Natural killer cell treated with Interleukin-12 subunit alpha and Interleukin-12 subunit beta and Interleukin-15 and Interleukin-18, amount 100 ng/mL, for 72 hours (primary cell): ENCODE results near the gene RFESD. TPM values are rescaled to one million over a fixed set of nuclear protein-coding genes. Genes with fewer than 3 reads are reported as not detected.
"Not testable (repeated sequence)": the region's sequence is repeated elsewhere in the genome, so short reads cannot be mapped to it uniquely, and the experiment has no call there.

ENCODE experiments used
- ATAC-seq, 2 donors: fragments of 150-1000 bp; cut with Tn5 transposase in 1 of 2; sonication (Bioruptor Pico), chemical (Tn5 transposase) in 1 of 2; 2 replicates each; pipeline ENCODE4 v1.10.0; 2021
- DNase-seq: peaks from one replicate; pipeline ENCODE4 v3.0.0; 2022; ENCODE audit warnings: low spot score
- H3K27ac Mint-ChIP-seq, 2 donors: 1 replicate in 1 of 2; 2 replicates in 1 of 2; pipeline ENCODE4 v1.8.0; 2022; ENCODE audit warnings: mixed read lengths in 2 of 2, mild to moderate bottlenecking in 1 of 2, moderate library complexity in 1 of 2
- H3K27me3 Mint-ChIP-seq, 2 donors: 1 replicate in 1 of 2; 2 replicates in 1 of 2; pipeline ENCODE4 v1.8.0; 2022; ENCODE audit warnings: mixed read lengths in 2 of 2
- H3K36me3 Mint-ChIP-seq: one replicate; pipeline ENCODE4 v1.8.0; 2022; ENCODE audit warnings: mixed read lengths
- H3K4me1 Mint-ChIP-seq, 2 donors: 1 replicate in 1 of 2; 2 replicates in 1 of 2; pipeline ENCODE4 v1.8.0; 2022; ENCODE audit warnings: low read depth in 2 of 2, mixed read lengths in 2 of 2, mild to moderate bottlenecking in 1 of 2
- H3K4me3 Mint-ChIP-seq: one replicate; pipeline ENCODE4 v1.8.0; 2022; ENCODE audit warnings: mixed read lengths
- H3K9me3 Mint-ChIP-seq: 2 replicates; pipeline ENCODE4 v1.8.0; 2022; ENCODE audit warnings: mixed read lengths
- total RNA-seq, 2 donors: library from RNA; stranded (reverse); gene quantifications; one replicate each; pipeline ENCODE4 v1.2.3, GENCODE V29; 2022

RFESD gene
- total RNA-seq, 2 donors from 2014 or later, result 0.98 to 5.5 TPM

DNA sequence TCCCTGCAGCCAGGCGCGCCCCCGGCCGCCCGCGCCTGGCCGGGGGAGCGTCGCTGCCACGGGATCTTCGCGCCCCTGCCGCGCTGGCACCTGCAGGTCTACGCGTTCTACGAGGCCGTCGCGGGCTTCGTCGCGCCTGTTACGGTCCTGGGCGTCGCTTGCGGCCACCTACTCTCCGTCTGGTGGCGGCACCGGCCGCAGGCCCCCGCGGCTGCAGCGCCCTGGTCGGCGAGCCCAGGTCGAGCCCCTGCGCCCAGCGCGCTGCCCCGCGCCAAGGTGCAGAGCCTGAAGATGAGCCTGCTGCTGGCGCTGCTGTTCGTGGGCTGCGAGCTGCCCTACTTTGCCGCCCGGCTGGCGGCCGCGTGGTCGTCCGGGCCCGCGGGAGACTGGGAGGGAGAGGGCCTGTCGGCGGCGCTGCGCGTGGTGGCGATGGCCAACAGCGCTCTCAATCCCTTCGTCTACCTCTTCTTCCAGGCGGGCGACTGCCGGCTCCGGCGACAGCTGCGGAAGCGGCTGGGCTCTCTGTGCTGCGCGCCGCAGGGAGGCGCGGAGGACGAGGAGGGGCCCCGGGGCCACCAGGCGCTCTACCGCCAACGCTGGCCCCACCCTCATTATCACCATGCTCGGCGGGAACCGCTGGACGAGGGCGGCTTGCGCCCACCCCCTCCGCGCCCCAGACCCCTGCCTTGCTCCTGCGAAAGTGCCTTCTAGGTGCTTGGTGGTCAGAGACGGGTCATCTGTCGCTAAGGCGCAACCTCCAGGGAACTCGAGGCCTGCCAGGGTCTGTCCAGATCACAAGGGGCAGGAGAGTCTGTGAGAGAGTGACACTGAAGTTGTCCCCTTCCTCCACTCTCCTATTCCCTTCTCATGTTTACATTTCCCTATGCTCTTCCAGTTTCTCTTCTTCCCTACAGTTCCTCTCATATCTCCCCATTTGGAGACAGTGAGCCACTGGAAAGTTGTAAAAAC lies 25.4 kb upstream of the RFESD start:
- DNase-seq, result peak; percentile 70
- Mint-ChIP-seq H3K4me1 (peaks cover 30 to 34% of the 10 kb centered on the region in 2 donors), H3K9me3 (no peaks in the 10 kb centered on the region), H3K27ac (peak overlapping the region; percentile 58 to 69), H3K27me3 (no peaks in the 10 kb centered on the region), H3K36me3 (no peaks in the 10 kb centered on the region), H3K4me3 (peak overlapping the region; percentile 75)
- ATAC-seq, result peak; percentile 71 to 72

DNA sequence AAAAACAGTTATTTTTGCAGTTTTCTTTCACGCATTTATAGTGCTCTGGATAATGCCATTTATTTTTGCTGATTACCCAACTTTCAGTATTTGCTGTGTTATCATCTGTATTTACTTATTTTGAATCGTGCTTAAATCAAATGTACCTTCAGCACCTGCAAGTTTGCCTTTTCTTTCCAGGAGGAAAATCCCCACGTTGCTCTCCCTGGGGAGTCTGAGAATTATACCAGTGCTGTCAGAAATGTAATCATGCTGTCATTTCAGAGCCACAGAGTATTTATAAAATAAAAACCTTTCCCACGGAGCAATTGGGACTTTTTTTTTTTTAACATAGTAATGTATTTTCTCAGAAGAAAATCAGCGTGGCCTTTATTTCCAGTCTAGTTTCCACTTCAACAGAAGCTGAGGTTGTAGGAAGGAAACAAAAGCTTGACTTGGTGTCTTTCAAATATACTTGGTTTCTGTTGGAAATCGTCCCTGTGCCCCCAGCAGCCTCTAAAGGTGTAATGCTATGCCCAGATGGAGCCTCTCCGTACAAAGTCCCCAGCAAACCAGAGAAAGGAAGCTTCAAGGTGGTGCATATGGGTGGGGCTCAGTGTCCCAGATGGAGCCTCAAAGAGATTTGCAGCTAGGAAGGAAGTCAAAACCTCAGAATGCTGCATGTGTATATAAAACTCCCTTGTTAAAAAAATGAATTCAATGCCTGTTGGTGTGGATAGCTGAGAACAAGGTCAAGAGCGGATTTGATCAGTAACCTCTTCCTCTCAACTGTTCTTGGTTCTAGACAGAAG lies 24.5 kb upstream of the RFESD start:
- H3K4me3 Mint-ChIP-seq, result peak overlapping the region; percentile 75
- no peak for DNase-seq
- no peaks in the 10 kb centered on the region for H3K27me3 Mint-ChIP-seq
- no peaks in the 10 kb centered on the region for H3K9me3 Mint-ChIP-seq
- ATAC-seq, result no peak
- no peaks in the 10 kb centered on the region for H3K36me3 Mint-ChIP-seq
- H3K4me1 Mint-ChIP-seq, result peaks cover 28 to 32% of the 10 kb centered on the region in 2 donors
- peak overlapping the region; percentile 58 to 69 for H3K27ac Mint-ChIP-seq

DNA sequence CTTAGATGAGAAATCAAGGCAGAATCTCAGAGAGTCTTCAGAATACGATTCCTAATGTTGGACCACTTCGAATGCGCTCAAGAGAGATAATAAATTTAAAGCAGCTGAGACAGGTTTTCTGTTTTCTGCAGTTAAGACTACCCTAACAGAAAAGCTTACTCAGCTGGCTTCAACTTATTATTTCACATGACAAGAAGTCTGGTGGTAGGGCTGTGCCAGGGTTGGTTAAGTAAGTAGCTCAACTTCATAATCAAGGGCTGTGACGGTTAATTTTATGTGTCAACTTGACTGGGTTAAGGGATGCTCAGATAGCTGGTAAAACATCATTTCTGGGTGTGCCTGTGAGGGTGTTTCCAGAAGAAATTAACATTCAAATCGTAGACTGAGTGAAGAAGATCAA lies 22.9 kb upstream of the RFESD start:
- H3K4me1 Mint-ChIP-seq, result peaks cover 22 to 24% of the 10 kb centered on the region in 2 donors
- no peak overlapping the region for H3K4me3 Mint-ChIP-seq
- no peak overlapping the region for H3K27ac Mint-ChIP-seq
- DNase-seq (no peak), ATAC-seq (no peak)
- no peaks in the 10 kb centered on the region for H3K36me3 Mint-ChIP-seq
- no peaks in the 10 kb centered on the region for H3K27me3 Mint-ChIP-seq
- no peaks in the 10 kb centered on the region for H3K9me3 Mint-ChIP-seq

DNA sequence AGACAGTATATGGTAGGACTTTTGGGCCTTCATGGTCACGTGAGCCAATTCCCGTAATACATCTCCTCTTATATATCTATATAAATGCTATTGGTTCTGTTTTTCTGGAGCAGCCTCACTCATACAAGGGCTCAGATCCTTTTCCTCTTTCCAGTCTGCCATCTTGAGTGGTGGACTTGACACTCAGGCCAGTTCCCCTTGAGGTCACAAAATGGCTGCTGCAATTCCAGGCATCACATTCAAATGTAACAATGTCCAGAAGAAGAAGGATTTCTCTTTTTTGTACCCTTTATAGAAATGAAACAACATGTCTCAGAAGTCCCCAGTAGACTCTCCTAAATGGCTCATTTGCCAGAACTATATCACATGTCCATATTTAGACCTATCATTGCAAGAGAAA lies 22.2 kb upstream of the RFESD start:
- Mint-ChIP-seq H3K27ac (no peak overlapping the region), H3K4me1 (peaks cover 17% of the 10 kb centered on the region in 2 donors), H3K9me3 (no peaks in the 10 kb centered on the region), H3K36me3 (no peaks in the 10 kb centered on the region), H3K4me3 (no peak overlapping the region), H3K27me3 (no peaks in the 10 kb centered on the region)
- DNase-seq, result no peak
- ATAC-seq, result no peak

DNA sequence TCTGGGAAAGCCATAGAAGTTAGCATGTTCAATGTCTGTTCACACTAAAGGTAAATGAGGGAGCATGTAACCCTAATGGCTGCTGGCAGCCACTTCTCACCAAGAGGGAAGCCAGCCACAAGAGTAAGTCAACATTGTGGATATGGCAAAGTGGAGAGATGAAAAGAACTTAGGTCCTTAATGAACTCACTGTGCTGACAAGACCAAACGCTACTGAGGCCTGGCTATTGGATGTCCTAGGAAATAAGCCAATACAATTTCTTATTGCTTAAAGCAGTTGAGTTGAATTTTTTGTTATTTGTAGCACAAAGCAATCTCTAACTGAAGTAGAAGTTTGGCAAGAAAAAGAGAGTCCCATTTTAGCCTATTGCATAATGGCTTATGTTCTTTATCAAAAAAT lies 19.9 kb upstream of the RFESD start:
- no peak for ATAC-seq
- Mint-ChIP-seq H3K4me3 (no peak overlapping the region), H3K36me3 (peaks cover 1% of the 10 kb centered on the region), H3K27me3 (no peaks in the 10 kb centered on the region), H3K27ac (no peak overlapping the region), H3K9me3 (peaks cover 3% of the 10 kb centered on the region), H3K4me1 (peaks cover 9 to 11% of the 10 kb centered on the region in 2 donors)
- DNase-seq, result no peak

DNA sequence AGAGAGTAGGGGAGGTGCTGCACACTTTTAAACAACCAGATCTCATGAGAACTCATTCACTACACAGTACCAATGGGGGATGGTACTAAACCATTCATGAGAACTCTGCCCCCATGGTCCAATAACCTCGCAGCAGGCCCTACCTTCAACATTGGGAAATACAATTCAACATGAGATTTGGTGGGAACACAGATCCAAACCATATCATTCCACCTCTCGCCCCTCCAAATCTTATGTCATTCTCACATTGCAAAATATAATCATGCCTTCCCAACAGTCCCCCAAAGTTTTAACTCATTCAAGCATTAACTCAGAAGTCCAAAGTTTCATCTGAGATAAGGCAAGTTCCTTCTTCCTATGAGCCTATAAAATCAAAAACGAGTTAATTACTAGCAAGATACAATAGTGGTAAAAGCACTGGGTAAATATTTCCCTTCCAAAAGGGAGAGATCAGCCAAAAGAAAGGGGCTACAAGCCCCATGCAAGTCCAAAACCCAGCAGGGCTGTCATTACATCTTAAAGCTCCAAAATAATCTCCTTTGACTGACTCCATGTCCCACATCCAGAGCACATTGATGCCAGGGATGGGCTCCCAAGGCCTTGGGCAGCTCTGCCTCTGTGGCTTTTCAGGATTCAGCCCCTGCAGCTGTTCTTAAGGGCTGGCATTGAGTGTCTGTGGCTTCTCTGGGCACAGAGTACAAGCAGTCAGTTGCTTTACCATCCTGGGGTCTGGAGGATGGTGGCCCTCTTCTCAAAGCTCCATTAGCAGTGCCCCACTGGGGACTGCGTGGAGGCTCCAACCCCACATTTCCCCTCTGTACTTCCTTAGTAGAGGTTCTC lies 18.4 kb upstream of the RFESD start:
- DNase-seq (no peak), ATAC-seq (no peak)
- Mint-ChIP-seq H3K27ac (no peak overlapping the region), H3K4me1 (peaks cover 12 to 14% of the 10 kb centered on the region in 2 donors), H3K36me3 (peaks cover 10% of the 10 kb centered on the region), H3K9me3 (peaks cover 11% of the 10 kb centered on the region), H3K4me3 (no peak overlapping the region), H3K27me3 (no peaks in the 10 kb centered on the region)

DNA sequence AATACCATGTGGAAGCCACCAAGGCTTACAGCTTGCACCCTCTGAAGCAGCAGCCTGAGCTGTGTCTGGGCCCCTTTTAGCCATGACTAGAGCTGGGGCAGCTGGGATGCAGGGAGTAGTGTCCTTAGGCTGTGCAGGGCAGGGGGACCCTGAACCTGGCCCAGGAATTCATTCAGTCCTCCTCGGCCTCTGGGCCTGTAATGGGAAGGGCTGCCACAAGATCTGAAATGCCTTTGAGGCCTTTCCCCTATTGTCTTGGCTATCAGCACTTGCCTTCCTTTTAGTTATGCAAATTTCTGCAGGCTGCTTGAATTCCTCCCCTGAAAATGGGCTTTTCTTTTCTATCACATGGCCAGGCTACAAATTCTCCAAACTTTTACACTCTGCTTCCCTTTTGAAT lies 17.6 kb upstream of the RFESD start:
- peaks cover 12 to 14% of the 10 kb centered on the region in 2 donors for H3K4me1 Mint-ChIP-seq
- DNase-seq, result no peak
- no peak for ATAC-seq
- peaks cover 11% of the 10 kb centered on the region for H3K9me3 Mint-ChIP-seq
- H3K27me3 Mint-ChIP-seq, result no peaks in the 10 kb centered on the region
- no peak overlapping the region for H3K27ac Mint-ChIP-seq
- no peak overlapping the region for H3K4me3 Mint-ChIP-seq
- H3K36me3 Mint-ChIP-seq, result peaks cover 10% of the 10 kb centered on the region

DNA sequence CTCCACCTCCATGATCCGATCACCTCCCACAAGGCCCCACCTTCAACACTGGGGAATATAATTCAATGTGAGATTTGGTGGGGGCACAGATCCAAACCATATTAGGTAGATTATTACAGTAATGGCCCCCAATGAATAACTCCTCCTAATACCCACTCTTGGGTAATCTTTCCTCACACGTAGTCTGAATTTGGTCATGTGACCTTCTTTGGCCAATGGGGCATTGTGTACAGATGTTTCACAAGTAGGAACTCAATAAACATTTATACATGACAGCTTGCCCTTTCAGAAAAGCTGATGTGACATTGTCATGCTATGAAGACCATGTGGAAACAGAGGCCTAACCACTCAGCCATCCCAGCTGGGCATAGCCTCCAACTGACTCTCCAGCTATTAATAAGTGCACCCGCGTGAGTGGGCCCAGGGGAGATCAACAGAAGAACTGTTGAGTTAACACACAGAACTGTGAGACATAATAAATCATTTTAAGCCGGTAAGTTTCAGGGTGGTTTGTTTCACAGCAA lies 16.1 kb upstream of the RFESD start:
- H3K9me3 Mint-ChIP-seq, result peaks cover 11% of the 10 kb centered on the region
- ATAC-seq (no peak), DNase-seq (no peak)
- H3K27me3 Mint-ChIP-seq, result no peaks in the 10 kb centered on the region
- H3K4me3 Mint-ChIP-seq, result no peak overlapping the region
- H3K4me1 Mint-ChIP-seq, result peaks cover 12 to 14% of the 10 kb centered on the region in 2 donors
- peaks cover 10% of the 10 kb centered on the region for H3K36me3 Mint-ChIP-seq
- no peak overlapping the region for H3K27ac Mint-ChIP-seq

DNA sequence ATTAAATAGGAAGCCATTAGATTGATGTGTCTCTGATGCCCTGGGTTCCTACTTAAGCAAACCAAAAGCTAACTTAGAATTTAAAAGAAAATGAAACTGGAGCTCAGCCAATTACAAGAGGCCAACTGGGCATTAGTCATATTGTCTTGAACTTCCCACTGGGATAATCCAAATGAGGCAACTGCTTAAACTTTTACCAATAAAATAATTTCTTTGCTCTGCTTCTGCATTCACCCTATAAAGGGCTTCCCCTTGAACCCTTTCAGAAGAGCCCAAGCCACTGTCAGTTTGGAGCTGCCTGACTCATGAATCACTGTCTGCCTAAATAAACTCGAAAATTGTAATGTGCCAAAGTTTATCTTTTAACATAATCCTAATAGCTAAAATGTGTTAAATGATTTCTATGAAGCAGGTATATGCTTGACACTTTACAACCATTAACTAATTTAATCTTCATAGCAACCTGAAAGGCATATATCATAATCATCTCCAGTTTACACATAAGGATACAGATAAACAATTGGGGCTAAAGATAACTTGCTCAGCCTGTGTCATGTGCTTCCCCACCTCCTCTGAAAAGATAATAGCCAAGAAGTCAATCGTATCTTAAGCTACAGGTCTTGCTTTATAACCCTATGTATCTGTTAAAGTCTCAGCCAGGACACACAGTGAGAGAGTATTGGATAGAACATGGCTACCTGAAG lies 15.2 kb upstream of the RFESD start:
- ATAC-seq, result peak in 1 of 2 donors; percentile 2
- H3K36me3 Mint-ChIP-seq, result peaks cover 10% of the 10 kb centered on the region

DNA sequence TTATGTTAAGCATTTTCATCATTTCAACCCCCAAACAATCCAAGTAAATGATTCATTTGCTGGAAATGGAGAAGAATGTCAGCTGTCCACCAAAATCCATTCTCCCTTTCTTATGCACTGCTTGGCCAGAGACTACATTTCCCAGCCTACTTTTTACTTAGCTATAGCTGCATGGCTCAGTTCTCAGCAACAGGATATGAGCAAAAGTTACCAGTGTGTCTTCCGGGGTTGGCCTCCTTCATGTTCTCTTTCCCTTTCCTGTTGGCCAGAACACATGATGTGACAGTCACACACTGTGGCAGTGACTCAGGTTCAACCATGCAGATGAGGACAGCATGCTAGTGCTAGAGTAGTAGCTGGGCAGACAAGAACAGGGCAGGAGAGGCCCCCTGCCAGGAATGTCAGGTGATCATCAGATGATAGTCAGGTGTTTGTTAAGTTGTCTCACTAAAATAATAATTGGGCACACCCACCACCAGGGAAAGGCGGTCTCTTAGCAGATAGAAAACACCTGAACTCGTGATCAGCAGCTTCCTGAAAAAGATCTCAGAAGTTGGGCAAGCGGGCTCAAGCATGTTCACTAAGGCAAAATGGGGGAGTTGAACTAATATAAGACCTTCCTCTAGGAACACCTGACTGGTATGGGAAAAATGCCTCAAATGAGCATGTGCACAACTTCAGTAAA lies 14.4 kb upstream of the RFESD start:
- Mint-ChIP-seq H3K36me3 (peaks cover 10% of the 10 kb centered on the region), H3K4me3 (peak overlapping the region; percentile 46), H3K27me3 (no peaks in the 10 kb centered on the region), H3K4me1 (peaks cover 12 to 14% of the 10 kb centered on the region in 2 donors), H3K9me3 (peaks cover 11% of the 10 kb centered on the region), H3K27ac (peak overlapping the region; percentile 76 to 90)
- ATAC-seq (peak; percentile 98 to 100), DNase-seq (peak; percentile 75)

More for the DNA sequence above, 15.2 kb upstream of the RFESD start:
- Mint-ChIP-seq H3K4me1 (peaks cover 12 to 14% of the 10 kb centered on the region in 2 donors), H3K4me3 (peak overlapping the region; percentile 46), H3K27ac (peak overlapping the region; percentile 76 to 90), H3K27me3 (no peaks in the 10 kb centered on the region), H3K9me3 (peaks cover 11% of the 10 kb centered on the region)
- DNase-seq, result no peak

DNA sequence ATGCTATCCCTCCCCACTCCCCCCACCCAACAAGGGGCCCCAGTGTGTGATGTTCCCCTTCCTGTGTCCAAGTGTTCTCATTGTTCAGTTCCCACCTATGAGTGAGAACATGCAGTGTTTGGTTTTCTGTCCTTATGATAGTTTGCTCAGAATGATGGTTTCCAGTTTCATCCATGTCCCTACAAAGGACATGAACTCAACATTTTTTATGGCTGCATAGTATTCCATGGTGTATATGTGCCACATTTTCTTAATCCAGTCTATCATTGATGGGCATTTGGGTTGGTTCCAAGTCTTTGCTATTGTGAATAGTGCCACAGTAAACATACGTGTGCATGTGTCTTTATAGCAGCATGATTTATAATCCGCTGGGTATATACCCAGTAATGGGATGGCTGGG lies 13.6 kb upstream of the RFESD start:
- not testable (repeated sequence) for DNase-seq, H3K27ac Mint-ChIP-seq, H3K27me3 Mint-ChIP-seq, H3K4me3 Mint-ChIP-seq, H3K36me3 Mint-ChIP-seq, ATAC-seq
- Mint-ChIP-seq H3K4me1 (peaks cover 12 to 14% of the 10 kb centered on the region in 2 donors), H3K9me3 (peaks cover 11% of the 10 kb centered on the region)

DNA sequence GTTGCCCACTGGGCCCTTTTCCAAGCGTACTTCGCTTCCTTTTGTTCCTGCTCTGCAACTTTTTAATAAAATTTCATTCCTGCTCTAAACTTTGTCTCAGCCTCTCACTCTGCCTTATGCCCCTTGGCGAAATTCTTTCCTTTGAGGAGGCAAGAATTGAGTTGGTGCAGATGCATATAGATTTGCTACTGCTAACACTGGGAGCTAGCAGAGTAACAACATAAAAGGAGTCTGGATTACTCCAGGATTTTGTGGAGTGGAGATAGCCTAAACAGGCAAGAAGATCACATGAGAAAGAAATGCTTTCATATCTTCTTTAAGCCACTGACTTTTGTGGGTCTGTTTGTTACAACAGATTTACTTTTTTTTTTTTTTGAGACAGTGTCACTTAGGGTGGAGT lies 12.9 kb upstream of the RFESD start:
- Mint-ChIP-seq H3K27ac (peak overlapping the region in 1 of 2 donors; percentile 32), H3K9me3 (peaks cover 11% of the 10 kb centered on the region), H3K36me3 (peaks cover 10% of the 10 kb centered on the region), H3K4me1 (peaks cover 12 to 14% of the 10 kb centered on the region in 2 donors), H3K4me3 (no peak overlapping the region), H3K27me3 (peaks cover 0 to 7% of the 10 kb centered on the region in 2 donors)
- ATAC-seq, result no peak
- DNase-seq, result no peak
